OCI-LY1 (cell line): ENCODE results near the gene CTPS1.

Experiments
- CTCF ChIP-seq: fragments of 200-600 bp; sonication (generic), shearing (Covaris generic); IDR thresholded peaks from 2 replicates; pipeline ENCODE4 v1.5.1; 2017; ENCODE audit warnings: mild to moderate bottlenecking, antibody characterized with exemption, low read length, moderate library complexity, mixed read lengths
- EZH2 ChIP-seq: fragments of 200-600 bp; sonication (generic), shearing (Covaris generic); IDR thresholded peaks from 2 replicates; pipeline ENCODE4 v1.8.0; 2017; ENCODE audit warnings: borderline replicate concordance, mixed run types, mild to moderate bottlenecking, antibody characterized with exemption, low read length, moderate library complexity, mixed read lengths

- TF ChIP-seq EZH2 (no peak), CTCF (no peak)
Measured at GRCh38 chr1:40949563-40949962, 29.9 kb upstream of the CTPS1 start.
